NOMO-1 (cell line): Measurements from ENCODE around the gene CEP164.
"Not testable (repeated sequence)": the region's sequence is repeated elsewhere in the genome, so short reads cannot be mapped to it uniquely, and the experiment has no call there.

Source experiments
- DNase-seq, 2 experiments: peaks; one replicate each; lab custom pipeline; 2025; ENCODE audit not compliant: unreplicated experiment in 2 of 2; lab: John Stamatoyannopoulos, UW

CEP164 gene

DNA sequence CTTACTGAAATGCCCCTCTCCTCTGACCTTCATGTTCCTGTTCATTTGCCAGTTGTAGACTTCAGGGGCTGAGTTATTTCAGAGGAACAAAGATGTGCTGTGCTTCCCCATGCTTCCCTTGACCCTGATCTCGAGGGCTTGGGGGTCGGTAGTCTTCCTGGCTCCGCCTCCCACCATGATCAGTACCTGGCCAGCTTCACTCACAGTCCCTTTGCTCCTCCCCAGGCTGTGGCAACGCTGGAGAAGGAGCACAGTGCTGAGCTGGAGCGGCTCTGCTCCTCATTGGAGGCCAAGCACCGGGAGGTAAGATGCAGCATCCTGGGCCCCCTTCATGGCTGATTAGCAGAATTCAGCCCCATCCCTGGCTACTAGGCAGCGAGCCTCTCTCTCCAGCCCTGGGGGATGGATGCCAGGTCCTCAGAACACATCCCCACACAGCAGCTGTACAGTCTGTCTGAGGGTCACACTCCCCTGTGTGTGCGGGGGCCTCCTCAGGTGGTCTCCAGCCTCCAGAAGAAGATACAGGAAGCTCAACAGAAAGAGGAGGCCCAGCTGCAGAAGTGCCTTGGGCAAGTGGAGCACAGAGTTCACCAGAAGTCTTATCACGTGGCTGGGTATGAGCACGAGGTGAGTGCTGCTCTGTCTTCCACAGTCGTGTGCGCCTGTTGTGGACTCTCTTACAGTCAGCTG, 64.5 kb downstream of the CEP164 start:
- no peak for DNase-seq

DNA sequence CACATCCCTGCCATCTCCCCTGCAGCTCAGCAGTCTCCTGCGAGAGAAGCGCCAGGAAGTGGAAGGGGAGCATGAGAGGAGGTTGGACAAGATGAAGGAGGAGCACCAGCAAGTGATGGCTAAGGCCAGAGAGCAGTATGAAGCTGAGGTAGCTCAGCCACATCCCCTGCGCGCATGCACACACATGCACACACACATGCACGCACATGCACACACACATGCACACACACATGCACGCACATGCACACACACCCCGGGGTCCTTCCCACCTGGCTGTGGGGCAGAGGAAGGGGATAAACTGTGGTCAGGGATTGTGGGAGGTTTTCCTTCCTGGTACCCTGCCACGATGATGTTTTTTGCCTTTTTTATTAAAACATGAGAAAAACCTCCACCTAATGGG, 65.3 kb downstream of the CEP164 start:
- no peak for DNase-seq

DNA sequence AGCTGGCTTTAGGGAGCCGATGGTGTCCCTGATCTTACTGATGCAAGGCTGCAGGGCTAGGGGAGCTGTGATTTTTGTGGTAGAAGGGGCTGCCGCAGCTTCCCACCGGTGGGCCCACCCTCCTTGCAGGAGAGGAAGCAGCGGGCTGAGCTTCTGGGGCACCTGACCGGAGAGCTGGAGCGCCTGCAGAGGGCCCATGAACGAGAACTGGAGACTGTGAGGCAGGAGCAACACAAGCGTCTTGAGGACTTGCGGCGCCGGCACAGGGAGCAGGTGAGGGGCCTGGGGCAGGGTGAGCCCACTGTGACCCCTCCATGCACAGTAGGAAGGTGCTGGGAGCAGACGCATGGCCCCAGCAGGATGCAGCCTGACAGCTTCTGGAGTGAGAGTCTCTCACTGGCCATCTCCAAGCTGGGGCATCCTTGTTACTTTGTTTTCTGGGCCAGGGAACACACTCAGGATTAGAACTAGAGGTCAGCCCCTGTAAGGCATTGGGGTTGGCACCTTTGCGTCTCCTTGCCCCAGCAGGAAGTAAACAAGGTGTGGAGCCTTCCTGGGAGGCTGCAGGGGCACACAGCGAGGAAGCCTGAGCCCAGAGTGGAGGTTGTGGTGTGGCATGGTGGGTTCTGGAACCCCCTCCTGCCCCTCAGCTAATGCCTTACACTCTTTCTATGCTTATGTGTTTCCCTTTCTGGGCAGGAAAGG, 66.7 kb downstream of the CEP164 start:
- DNase-seq = no peak

DNA sequence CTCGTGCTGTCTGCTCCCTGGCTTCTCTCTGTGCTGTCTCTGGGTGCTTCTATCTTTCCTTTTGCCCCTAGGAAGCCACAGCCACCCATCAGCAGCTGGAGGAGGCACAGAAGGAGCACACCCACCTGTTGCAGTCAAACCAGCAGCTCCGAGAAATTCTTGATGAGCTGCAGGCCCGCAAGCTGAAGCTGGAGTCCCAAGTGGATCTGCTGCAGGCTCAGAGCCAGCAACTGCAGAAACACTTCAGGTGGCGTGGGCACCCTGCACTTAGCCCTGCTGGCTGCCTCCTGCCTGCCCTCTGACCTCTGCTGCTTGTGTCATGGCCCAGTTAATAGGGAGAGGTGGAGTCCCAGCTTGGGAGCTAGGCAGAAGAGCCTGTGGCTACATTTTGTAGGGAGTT, 67.8 kb downstream of the CEP164 start:
- no peak for DNase-seq

DNA sequence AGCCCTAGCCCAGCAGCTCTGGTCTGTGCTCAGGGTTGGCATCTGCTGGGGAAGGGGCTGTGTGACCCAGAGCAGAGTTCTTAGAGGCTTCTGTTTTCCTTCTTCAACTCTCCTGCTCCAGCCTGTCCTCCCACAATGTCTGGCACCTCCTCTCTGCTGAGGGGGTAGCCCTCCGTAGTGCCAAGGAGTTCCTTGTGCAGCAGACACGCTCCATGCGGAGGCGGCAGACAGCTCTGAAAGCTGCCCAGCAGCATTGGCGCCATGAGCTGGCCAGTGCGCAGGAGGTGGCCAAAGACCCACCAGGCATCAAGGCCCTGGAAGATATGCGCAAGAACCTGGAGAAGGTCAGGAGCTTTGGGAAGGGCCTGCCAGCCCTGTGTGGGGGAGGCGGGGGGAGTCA, 69.3 kb downstream of the CEP164 start:
- no peak for DNase-seq

DNA sequence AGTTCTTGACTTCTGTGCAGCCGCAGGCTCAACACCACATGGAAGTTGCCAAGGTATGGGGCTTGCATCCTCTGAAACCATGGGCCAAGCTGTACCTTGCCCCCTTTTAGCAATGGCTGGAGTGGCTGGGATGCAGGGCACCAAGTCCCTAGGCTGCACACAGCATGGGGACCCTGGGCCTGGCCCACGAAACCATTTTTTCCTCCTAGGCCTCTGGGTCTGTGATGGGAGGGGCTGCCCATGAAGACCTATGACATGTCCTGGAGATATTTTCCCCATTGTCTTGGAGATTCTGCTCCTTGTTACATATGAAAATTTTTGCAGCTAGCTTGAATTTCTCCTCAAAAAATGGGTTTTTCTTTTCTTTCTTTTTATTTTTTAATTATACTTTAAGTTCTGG, 71.0 kb downstream of the CEP164 start:
- not testable (repeated sequence) for DNase-seq

DNA sequence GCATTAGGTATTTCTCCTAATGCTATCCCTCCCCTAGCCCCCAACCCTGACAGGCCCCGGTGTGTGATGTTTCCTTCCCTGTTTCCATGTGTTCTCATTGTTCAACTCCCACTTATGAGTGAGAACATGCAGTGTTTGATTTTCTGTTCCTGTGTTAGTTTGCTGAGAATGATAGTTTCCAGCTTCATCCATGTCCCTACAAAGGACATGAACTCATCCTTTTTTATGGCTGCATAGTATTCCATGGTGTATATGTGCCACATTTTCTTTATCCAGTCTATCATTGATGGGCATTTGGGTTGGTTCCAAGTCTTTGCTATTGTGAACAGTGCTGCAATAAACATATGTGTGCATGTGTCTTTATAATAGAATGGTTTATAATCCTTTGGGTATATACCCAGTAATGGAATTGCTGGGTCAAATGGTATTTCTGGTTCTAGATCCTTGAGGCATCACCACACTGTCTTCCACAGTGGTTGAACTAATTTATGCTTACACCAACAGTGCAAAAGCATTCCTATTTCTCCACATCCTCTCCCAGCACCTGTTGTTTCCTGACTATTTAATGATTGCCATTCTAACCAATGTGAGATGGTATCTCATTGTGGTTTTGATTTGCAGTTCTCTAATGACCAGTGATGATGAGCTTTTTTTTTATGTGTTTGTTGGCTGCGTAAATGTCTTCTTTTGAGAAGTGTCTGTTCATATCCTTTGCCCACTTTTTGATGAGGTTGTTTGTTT, 71.6 kb downstream of the CEP164 start:
- DNase-seq = not testable (repeated sequence)

DNA sequence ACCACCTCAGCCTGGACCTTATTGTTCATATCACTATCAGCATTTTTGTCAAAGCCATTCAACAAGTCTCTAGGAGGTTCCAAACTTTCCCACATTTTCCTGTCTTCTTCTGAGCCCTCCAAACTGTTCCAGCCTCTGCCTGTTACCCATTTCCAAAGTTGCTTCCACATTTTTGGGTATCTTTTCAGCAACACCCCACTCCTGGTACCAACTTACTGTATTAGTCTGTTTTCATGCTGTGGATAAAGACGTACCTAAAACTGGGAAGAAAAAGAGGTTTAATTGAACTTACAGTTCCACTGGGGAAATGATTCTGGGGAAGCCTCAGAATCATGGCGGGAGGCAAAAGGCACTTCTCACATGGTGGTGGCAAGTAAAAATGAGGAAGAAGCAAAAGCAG, 78.2 kb downstream of the CEP164 start:
- not testable (repeated sequence) for DNase-seq

DNA sequence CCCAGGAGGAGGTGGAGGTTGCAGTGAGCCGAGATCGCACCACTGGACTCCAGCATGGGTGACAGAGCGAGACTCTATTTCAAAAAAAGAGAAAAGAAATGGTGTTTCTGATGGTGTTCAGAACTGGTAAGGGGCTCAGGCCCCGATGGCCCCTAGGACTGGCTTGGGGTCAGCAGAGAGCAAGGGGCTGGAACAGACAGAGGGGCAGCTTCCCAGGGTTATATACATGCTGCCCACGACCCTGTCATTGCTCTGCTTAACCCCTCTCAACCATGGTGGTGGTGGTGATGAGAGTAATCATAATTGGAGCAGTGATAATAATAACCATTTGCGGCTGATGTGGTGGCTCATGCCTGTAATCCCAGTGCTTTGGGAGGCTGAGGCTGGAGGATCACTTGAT, 79.4 kb downstream of the CEP164 start:
- DNase-seq = no peak

DNA sequence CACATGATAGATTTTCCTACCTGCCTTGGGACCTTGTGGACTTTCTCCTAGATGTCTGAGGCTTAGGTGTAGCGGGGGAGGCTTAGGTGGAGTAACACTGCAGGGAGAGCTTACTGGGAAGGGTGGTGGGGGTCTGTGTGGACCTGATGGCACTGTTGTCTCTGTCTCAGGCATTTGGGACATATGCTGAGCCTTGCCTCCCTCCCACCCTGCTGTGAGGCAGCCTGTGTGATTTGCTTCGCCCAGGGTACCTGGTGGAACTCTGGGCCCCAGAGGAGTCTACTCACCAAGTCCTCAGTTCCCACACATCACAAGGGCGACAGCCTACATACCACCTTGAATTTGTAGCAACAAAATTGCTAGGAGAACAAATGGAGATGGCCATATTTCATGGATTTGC, 80.7 kb downstream of the CEP164 start:
- no peak for DNase-seq

DNA sequence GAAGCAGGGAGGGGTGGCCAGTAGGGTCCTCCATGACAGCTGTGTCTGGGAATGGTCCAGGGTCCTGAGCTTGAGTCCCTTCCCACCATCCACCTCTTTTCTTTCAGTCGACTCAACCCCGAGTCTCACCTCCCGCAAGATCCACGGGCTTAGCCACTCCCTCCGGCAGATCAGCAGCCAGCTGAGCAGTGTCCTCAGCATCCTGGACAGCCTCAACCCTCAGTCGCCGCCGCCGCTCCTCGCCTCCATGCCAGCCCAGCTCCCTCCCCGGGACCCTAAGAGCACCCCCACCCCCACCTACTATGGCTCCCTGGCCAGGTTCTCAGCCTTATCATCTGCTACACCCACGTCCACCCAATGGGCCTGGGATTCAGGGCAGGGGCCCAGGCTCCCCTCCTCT, 81.9 kb downstream of the CEP164 start:
- no peak for DNase-seq

DNA sequence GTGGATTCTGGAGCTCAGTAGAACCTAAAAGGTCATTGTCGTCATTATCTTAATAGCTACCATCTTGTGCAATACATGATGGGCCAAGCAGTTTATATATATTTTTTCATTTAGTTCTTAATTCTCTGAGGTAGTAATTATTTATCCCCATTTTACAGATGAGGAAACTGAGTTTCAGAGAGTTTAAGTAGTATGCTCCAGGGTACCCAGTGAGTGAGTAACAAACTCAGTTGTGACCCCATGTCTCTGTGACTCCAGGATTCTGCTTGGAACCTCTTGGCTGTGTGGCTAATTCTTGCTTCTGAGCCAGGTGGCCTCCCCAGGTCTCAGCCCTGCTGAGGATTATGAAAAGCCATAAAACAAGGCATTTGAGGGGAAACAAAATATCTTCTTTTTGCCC, 82.6 kb downstream of the CEP164 start:
- no peak for DNase-seq

DNA sequence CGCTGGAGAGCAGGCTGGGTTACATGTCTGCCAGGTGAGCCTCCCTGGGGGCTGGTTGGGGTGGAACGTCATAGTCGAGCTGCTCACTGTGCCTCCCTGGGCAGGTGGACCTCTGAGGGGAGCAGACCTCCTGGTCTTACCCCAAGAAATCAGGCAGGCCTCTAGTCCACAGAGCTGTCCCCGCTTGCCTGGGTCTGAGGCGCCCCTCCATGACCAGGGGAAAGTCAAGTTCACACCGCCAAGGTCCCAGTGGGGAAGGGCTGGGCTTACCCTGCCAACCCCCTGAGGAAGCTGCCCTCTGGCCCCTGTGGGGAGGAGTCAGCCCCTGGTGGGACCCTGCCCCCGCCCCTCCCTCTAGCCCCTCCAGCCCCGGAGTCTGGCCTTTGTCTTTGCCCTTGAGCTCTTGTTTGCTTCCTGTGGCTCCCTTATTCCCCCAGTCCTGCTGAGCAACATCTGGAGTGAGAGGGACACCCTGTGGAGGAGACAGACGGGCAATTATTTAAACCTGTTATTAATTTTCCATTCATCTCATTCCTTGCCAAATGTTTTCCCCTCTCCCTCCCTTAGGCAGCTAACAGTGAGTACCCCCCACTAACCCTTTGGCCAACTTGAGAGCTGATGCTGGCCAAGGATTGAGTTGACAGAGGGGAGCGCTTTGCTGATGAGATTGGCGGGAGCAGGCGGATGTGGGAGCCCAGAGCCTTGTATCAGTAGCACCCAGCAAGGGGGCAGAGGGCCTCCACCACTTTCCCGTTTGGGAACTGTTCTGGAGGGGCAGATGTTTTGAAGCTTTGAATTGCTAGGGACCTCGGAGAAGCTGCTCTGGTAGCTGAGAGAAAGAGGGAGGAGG, 83.4 kb downstream of the CEP164 start:
- DNase-seq = no peak

DNA sequence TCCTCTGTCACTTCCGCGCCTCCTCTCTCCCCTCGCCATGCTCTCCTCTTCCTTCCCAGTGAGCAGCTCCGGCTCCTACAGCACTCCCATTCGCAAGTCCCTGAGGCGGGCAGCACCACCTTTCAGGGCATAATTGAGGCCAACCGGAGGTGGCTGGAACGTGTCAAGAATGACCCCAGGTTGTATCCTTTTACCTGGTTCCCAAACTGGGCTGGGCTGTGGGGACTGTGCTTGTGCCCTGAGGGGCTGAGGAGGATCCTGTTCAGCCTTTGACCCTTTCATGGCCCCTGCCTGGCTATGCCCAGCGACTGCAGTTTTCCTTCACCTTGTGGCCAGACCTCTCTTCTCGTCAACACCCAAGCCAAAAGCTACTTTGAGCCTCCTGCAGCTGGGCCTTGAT, 84.1 kb downstream of the CEP164 start:
- DNase-seq = no peak

DNA sequence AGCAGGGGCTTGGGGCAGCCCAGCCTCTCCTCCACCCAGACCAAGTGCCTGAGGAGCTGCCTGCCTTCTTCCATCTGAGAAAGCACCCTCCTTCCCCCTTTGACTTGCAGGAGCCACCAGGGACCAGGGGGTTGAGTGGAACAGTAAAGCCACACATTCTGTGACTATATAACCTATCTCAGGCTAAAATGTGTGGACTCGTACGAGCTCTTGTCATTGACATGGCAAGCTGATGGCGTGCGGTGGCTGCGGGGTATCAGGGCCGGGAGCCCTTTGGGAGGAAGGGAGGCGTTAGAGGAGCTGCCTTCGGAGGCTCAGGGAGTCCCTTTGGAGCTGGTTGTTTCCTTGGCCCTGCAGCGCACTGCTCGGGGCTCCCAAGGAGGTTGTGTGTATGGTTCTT, 84.5 kb downstream of the CEP164 start:
- no peak for DNase-seq

DNA sequence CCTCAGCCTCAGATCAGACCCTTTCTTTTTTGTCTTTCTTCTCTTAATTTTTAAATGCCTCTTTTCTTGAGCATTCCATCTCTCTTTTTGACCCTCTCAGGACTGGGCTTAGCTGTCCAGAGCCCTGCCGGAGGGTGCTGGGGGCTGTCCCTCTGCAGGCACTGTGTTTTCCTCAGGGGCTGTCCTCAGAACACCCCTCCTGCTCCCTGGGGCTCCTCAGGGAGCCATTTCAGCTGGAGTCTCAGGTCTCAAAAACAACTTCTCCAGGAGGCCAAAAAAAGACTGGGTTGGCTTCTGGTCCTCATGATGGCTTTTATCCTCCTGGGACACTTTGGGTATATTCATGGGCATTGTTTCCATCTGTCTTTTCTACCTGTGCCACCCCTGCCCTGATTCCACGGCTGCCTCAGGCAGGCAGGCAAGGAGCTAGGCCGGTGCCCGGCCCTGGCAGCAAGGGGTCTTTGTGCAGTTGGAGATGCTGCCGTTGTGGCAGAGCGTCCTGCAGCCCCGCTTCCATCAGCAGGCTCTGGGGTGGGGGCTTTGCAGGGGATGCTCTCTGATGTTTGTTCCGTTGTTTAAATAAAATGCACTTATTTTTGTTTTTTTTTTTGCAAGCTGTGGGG, 85.1 kb downstream of the CEP164 start:
- DNase-seq = no peak

DNA sequence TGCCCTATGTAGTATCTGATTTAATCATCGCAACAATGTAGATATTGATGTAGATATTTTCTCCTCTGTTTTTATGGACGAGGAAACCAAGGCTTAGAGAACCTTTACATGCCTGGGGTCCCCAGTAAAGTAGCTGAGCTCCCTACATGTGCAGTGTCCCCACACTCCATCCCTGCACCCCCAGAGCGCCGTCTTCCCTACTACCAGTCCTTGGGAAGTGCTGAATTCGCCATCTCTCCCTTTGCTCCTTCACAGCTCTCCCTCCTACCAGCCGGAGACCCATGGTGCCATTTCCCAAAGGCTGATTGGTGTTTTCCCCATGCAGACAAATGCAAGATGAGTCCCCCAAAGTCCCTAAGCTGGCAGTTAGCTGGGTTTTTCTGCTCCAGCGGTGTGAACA, 86.0 kb downstream of the CEP164 start:
- no peak for DNase-seq

DNA sequence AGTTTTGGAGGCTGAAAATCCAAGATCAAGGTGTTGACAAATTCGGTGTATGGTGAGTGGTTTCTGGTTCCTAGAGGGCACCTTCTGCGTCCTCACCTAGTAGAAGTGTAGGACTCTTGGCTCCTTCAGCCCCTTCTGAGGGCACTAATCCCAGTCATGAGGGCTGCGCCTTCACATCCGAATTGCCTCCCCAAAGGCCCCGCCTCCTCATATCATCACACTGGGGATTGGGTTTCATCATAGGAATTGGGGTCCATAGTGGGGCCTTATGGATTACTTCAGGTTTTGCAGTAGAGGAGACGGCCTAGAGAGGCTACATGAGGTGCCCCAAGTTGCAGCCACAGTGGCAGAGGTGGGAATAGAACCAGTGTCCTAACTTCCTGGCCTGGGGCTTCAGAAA, 87.1 kb downstream of the CEP164 start:
- DNase-seq = no peak

DNA sequence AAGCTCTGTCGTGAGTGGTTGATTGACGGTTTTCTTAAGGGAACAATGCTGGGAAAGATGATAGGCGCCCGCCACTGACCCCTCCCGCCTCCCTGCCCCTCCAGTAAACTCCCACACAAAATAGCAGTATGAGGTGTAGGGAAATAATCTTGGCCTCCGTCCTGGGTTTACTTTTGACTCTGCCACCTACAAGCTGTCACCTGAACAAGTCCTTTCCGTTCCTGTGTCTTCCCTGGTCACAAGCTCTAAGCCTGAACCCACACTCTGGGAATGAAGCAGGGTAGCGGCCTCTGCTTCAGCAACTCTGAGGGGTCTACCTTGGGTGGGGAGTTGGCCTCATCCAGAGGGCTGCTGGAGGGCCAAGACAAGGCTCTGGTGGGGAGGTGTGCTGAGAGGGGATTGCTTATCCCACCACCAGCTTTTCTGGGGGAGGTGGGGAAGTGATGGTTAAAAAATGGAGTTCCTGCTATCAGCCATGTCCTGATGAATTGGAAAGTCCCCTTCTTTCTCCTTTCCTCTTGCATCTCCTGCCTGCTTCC, 87.8 kb downstream of the CEP164 start:
- no peak for DNase-seq

DNA sequence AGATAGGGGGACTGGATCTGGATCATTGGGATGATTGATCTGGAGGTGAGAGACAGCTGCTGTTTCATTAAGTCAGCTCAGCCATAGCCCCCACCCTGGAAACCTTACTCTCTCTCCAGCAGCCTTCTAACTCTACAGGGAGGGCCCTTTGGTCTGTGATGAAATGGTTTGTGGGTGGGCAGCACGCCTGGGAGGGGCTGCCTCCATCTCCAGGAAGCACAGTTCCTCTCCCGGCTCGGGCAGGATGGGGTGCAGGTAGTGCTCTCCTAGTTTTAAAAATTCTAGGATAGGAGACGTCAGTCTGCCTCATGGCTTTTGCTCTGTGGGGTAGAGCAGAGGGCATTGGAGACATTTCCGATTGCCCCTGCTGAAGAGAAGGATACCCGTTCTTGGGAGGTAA, 89.7 kb downstream of the CEP164 start:
- DNase-seq = no peak
